Fibroblast of pulmonary artery (primary cell): ENCODE data around the gene FARP2.
A peak's percentile ranks its signal among the peaks of the same experiment; 100 is the strongest.
"Not testable (repeated sequence)": the region's sequence is repeated elsewhere in the genome, so short reads cannot be mapped to it uniquely, and the experiment has no call there.

Experiments
- DNase-seq: peaks from one replicate; pipeline ENCODE4 v3.0.0-alpha.2; 2010; ENCODE audit warnings: low read depth
- H3K4me3 ChIP-seq: replicated peaks from 2 replicates; pipeline ENCODE4 v1.5.1; 2011; ENCODE audit warnings: low read depth, mild to moderate bottlenecking, control low read depth, low read length, moderate library complexity
- CTCF ChIP-seq: IDR thresholded peaks from 2 replicates; pipeline ENCODE4 v1.5.1; 2011; ENCODE audit warnings: mild to moderate bottlenecking, control low read depth, low read length, inconsistent platforms; ENCODE audit errors: missing control alignments

The FARP2 gene

GRCh38 chr2:241501551-241501950, 145.5 kb downstream of the FARP2 start:
- no peak for TF ChIP-seq CTCF
- H3K4me3 ChIP-seq = no peak overlapping the region
- DNase-seq = no peak

DNA sequence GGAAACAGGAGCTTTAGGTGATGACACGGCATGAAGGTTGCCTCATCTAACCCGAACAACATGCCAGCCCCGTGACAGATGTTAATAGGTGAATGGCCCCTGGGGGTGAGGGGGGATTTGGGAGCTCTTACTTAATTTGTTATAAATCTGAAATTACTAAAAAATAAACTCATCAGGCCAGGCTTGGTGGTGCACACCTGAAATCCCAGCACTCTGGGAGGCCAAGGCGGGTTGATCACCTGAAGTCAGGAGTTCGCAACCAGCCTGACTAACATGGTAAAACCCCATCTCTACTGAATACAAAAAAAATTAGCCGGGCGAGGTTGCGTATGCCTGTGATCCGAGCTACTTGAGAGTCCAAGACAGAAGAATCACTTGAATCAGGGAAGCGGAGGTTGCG, 146.2 kb downstream of the FARP2 start:
- no peak overlapping the region for H3K4me3 ChIP-seq

DNA sequence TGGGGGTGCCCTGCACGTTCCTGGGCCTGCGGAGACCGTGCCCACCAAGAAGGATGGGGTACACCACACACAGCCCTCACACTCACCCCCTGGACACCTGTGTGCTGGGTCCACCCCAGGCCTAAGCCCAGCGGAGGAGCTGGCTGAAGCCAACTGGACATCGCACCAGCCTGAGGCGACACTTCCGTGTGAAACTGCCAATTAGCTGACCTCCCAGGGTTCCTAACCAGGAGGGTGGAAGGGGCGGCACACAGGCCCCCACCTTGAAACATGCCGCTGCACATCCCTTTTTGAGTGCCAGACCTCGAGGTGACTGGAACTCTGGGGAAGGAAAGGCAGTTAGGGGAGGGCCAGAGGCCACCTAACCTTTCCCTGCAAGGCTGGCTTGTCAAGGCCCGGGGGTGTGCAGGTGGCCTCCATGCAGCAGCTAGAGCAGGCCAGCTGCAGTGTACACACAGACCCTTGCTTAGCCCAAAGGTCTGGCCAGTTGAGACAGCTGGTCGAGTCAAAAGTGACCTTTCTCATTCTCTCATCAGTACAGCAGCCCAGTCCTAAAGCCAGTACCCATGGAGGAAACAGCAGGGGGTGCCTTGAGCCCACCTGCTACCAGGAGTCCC, 147.8 kb downstream of the FARP2 start:
- H3K4me3 ChIP-seq = no peak overlapping the region
- no peak for TF ChIP-seq CTCF
- DNase-seq = no peak

More for the DNA sequence above, 146.2 kb downstream of the FARP2 start:
- DNase-seq = no peak
- TF ChIP-seq CTCF = no peak

GRCh38 chr2:241505086-241505780, 149.1 kb downstream of the FARP2 start:
- no peak overlapping the region for H3K4me3 ChIP-seq
- no peak for TF ChIP-seq CTCF
- DNase-seq = no peak

DNA sequence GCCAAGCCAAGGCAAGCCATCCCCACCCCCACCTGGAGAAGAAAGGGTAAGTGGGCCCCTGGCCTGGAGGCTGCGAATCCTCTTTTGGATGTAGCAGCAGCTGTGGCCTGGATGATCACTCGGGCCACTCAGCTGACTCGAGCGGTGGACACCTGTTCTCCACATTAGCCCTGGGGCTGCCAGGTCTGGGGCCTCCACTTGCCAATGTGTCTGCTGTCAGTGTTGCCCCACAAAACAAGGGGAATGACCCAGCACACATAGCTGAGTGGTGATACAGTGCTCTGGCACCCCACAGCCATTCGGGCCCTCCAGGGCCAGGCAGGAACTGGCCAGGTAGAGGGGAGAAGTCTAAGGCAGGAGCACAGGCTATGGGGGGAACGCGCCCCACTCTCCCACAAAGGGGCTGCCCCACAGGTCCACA, 149.7 kb downstream of the FARP2 start:
- H3K4me3 ChIP-seq = no peak overlapping the region
- no peak for DNase-seq
- no peak for TF ChIP-seq CTCF

DNA sequence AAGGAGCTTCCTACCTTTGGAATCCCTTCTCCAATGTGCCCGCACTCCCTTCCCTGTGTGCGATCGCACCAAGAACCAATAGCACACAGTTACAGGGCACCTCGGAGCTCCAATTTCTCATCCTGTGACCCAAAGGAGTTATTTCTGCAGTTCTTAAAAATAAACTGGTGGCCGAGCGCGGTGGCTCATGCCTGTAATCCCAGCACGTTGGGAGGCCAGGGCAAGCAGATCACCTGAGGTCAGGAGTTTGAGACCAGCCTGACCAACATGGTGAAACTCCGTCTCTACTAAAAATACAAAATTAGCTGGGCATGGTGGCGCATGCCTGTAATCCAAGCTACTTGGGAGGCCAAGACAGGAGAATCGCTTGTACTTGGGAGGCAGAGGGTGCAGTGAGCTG, 150.2 kb downstream of the FARP2 start:
- not testable (repeated sequence) for DNase-seq, H3K4me3 ChIP-seq

DNA sequence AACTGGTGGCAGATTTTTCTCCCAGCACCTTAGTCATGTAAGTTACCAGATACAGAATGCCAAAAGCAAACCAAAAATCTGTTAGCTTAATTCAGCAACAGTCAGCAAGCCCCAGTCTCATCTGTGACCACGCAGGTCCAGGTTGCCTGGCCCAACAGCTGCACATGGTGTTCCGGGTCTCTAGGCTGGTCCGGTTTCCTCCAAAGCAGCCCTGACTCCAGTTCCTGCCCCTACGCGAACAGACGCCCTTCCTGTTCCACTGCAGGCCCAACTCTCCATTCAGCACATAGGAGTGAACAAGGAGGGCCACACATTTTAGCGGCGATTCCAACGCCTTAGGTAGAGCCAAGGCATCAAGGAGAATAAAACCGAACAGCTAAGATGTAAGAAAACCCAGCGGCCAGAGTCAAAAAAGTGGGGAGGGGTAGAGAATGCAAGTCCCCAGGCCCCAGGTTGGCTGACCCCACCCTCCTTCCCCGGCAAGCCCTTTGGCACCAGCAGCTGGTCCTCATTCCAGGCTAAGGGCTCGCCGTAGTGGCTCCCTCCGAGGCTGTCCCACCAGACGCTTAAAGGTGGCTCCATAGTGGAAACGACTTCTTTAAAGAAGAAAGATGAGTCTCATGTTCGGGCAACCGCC, 150.8 kb downstream of the FARP2 start:
- DNase-seq = peak; percentile 13
- no peak for TF ChIP-seq CTCF
- H3K4me3 ChIP-seq = peak overlapping the region; percentile 81
